Psoas muscle (tissue), 8 donors: Measurements from ENCODE around the gene ZMYM4. TPM values are rescaled to one million over a fixed set of nuclear protein-coding genes. Genes with fewer than 3 reads are reported as not detected.

Source experiments
- ATAC-seq, 4 donors: fragments of 200-7000 bp; cut with Tn5 transposase; one replicate each; pipeline ENCODE4 v1.9.1; 2020; ENCODE audit warnings: moderate library complexity in 3 of 4, mild to moderate bottlenecking in 2 of 4
- DNase-seq, 2 donors: peaks; one replicate each; pipeline ENCODE4 v3.0.0-alpha.2; 2020
- H3K27ac ChIP-seq: fragments of 200-600 bp; one replicate; pipeline ENCODE4 v1.8.0; 2022
- H3K27me3 ChIP-seq, 3 donors: fragments of 200-600 bp in 1 of 3; one replicate each; pipeline versions ENCODE4 v1.6.1 to v1.8.0; 2013 to 2022; ENCODE audit warnings: low read length in 2 of 3, mild to moderate bottlenecking in 2 of 3, moderate library complexity in 1 of 3; ENCODE audit not compliant: insufficient read depth in 3 of 3
- H3K36me3 ChIP-seq, 2 donors: fragments of 200-600 bp in 1 of 2; one replicate each; pipeline versions ENCODE4 v1.6.1 to v1.8.0; 2013 to 2022; ENCODE audit warnings: low read depth in 1 of 2, mild to moderate bottlenecking in 1 of 2, moderate library complexity in 1 of 2; ENCODE audit not compliant: insufficient read depth in 1 of 2
- H3K4me1 ChIP-seq: fragments of 200-600 bp; one replicate; pipeline ENCODE4 v1.8.0; 2022
- H3K4me3 ChIP-seq: fragments of 200-600 bp; one replicate; pipeline ENCODE4 v1.8.0; 2022; ENCODE audit warnings: mild to moderate bottlenecking
- H3K9me3 ChIP-seq: fragments of 200-600 bp; one replicate; pipeline ENCODE4 v1.8.0; 2022
- WGBS, 3 donors: extraction: QIAGEN DNeasy Blood & Tissue Kit; methylation state at CpG; one replicate each; pipeline versions ENCODE4 v1.1.6 to v1.1.7; 2013; 5-methylcytosine and 5-hydroxymethylcytosine counted together
- intact Hi-C, 2 donors: fragments of 100-400 bp; cut with DNase I; formaldehyde crosslinking; loops; one replicate each; pipeline versions ENCODE4 v1.11.0 to v1.14.2; 2022
- polyA plus RNA-seq, 3 donors: library from polyadenylated mRNA; stranded (reverse); fragments of 200-250 nt; gene quantifications; one replicate each; pipeline ENCODE4 v1.2.3, GENCODE V29; 2013
- total RNA-seq, 4 donors: library from RNA; stranded (reverse); fragmentation: NEBNext Ultra II Directional in 2 of 4; extraction: Animal tissue kit (Norgen Biotek cat#: 25700) in 2 of 4; gene quantifications; one replicate each; pipeline versions ENCODE4 v1.2.1 to v1.2.4, GENCODE V29; 2021 to 2023
- TF ChIP-seq, protein P1 (sequence below): fragments of 200-600 bp; IDR thresholded peaks from one replicate; pipeline ENCODE4 v1.8.0; 2022; ENCODE audit warnings: antibody characterized with exemption
- donor health status: healthy with polysubstance abuse.
- donor health status: DM: no; HTN: no; CAD: no; lungs with moderate emphysema.
- donor health status: Bipolar disorder and iron deficiency.
- donor health status: healthy.
- donor health status: DM: yes; HTN: yes; CAD: no.
- donor health status: DM: no; HTN: no; CAD: no.
- donor health status: DM: no; HTN: no; CAD: no.
- donor health status: DM: yes; HTN: yes; CAD: no.

ZMYM4 gene
- total and polyA plus RNA-seq, 7 donors = 4.6 to 32.6 (median 25.3) TPM

GRCh38 chr1:35430762-35431161 lies 162.3 kb downstream of the ZMYM4 start:
- ATAC-seq = no peak
- H3K36me3 ChIP-seq = peaks cover 0 to 51% of the 10 kb centered on the region in 2 donors
- H3K4me1 ChIP-seq = no peaks in the 10 kb centered on the region
- TF ChIP-seq, protein P1, sequence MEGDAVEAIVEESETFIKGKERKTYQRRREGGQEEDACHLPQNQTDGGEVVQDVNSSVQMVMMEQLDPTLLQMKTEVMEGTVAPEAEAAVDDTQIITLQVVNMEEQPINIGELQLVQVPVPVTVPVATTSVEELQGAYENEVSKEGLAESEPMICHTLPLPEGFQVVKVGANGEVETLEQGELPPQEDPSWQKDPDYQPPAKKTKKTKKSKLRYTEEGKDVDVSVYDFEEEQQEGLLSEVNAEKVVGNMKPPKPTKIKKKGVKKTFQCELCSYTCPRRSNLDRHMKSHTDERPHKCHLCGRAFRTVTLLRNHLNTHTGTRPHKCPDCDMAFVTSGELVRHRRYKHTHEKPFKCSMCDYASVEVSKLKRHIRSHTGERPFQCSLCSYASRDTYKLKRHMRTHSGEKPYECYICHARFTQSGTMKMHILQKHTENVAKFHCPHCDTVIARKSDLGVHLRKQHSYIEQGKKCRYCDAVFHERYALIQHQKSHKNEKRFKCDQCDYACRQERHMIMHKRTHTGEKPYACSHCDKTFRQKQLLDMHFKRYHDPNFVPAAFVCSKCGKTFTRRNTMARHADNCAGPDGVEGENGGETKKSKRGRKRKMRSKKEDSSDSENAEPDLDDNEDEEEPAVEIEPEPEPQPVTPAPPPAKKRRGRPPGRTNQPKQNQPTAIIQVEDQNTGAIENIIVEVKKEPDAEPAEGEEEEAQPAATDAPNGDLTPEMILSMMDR = no peak
- H3K27me3 ChIP-seq = no peaks in the 10 kb centered on the region
- H3K27ac ChIP-seq = no peak overlapping the region
- no peaks in the 10 kb centered on the region for H3K9me3 ChIP-seq
- H3K4me3 ChIP-seq = no peak overlapping the region
- DNase-seq = no peak
- WGBS, 3 donors = 95 to 97% (median 96%) methylated on average over 4 of the region's 4 CpGs
- intact Hi-C loops = no loop called here

DNA sequence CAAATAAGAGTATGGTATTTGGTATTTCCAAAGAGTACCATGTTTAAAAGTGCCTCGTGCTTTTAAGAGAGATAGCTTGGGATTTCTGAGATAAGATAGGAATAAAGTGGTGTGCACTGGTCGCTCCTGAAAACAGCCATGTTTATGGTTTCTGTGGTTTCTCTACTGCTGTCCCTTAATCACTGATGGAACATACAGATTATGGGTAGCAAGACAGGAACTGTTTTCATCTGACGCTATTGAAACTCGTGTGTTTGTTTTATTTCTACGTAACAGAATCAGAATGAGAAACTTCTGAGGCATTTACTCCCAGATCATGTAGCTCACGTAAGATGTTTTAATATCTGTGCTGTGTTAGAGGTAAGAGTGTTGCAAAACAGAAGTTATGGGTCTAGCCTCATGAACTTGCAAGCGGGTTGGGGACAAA lies 162.7 kb downstream of the ZMYM4 start:
- Histone ChIP-seq H3K9me3 (no peaks in the 10 kb centered on the region), H3K36me3 (peaks cover 0 to 55% of the 10 kb centered on the region in 2 donors), H3K4me1 (no peaks in the 10 kb centered on the region), H3K27ac (no peak overlapping the region), H3K4me3 (no peak overlapping the region), H3K27me3 (no peaks in the 10 kb centered on the region)
- intact Hi-C loops = no loop called here
- no peak for DNase-seq
- 90 to 94% (median 92%) methylated on average over 7 of the region's 7 CpGs for WGBS, 3 donors
- no peak for ATAC-seq
- TF ChIP-seq, protein P1 = no peak

GRCh38 chr1:35432231-35432630 lies 163.7 kb downstream of the ZMYM4 start:
- Histone ChIP-seq H3K27ac (no peak overlapping the region), H3K4me1 (no peaks in the 10 kb centered on the region), H3K9me3 (no peaks in the 10 kb centered on the region), H3K27me3 (no peaks in the 10 kb centered on the region), H3K4me3 (no peak overlapping the region), H3K36me3 (peaks cover 0 to 59% of the 10 kb centered on the region in 2 donors)
- 92 to 94% (median 93%) methylated on average over 10 of the region's 10 CpGs for WGBS, 3 donors
- intact Hi-C loops = no loop called here
- TF ChIP-seq, protein P1 = no peak
- no peak for ATAC-seq
- no peak for DNase-seq

- Histone ChIP-seq H3K9me3 (no peaks in the 10 kb centered on the region), H3K27me3 (no peaks in the 10 kb centered on the region), H3K4me3 (no peak overlapping the region), H3K36me3 (peaks cover 0 to 69% of the 10 kb centered on the region in 2 donors), H3K4me1 (no peaks in the 10 kb centered on the region), H3K27ac (no peak overlapping the region)
- intact Hi-C loops = no loop called here
- 85 to 91% (median 87%) methylated on average over 14 to 15 of the region's 15 CpGs for WGBS, 3 donors
- ATAC-seq (peak in 1 of 4 donors; percentile 11), DNase-seq (no peak)
- TF ChIP-seq, protein P1 = no peak
Observed at GRCh38 chr1:35433714-35434113, 165.2 kb downstream of the ZMYM4 start.

DNA sequence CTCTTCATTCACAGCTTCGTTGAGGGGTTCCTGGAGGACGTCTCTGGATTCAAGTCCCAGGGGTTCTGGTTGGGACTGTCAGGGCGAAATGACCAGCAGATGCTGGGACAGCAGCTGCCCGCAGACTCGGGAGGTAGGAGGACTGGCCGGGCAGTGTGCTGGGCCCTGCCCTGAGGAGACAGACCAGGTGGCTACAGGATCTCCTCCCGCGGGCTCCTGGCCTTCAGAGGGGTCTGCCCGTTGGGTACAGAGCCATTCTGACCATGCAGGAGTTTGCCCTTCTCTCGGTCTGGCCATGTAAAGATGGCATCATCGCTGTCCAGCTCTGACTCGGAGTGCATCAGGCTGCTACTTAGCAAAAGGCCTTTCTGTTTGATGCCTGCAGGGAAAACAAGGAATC lies 166.2 kb downstream of the ZMYM4 start:
- no peak for ATAC-seq
- Histone ChIP-seq H3K9me3 (no peaks in the 10 kb centered on the region), H3K27me3 (no peaks in the 10 kb centered on the region), H3K27ac (no peak overlapping the region), H3K36me3 (peaks cover 0 to 79% of the 10 kb centered on the region in 2 donors), H3K4me3 (no peak overlapping the region), H3K4me1 (no peaks in the 10 kb centered on the region)
- WGBS, 3 donors = 83 to 87% (median 86%) methylated on average over 12 of the region's 12 CpGs
- intact Hi-C loops = no loop called here
- no peak for DNase-seq
- TF ChIP-seq, protein P1 = no peak
